Duodenal mucosa (tissue), 2 donors: Measurements from ENCODE around the gene CLTCL1.
"Not testable (repeated sequence)": the region's sequence is repeated elsewhere in the genome, so short reads cannot be mapped to it uniquely, and the experiment has no call there.

Experiments
- H3K27ac ChIP-seq: one replicate; pipeline ENCODE4 v1.7.0; 2013; ENCODE audit warnings: low read depth, low read length
- H3K27me3 ChIP-seq, 2 donors: one replicate each; pipeline ENCODE4 v1.7.0; 2013; ENCODE audit warnings: low read length in 2 of 2, control low read depth in 1 of 2; ENCODE audit not compliant: insufficient read depth in 2 of 2, control insufficient read depth in 1 of 2
- H3K36me3 ChIP-seq, 2 donors: one replicate each; pipeline ENCODE4 v1.7.0; 2013; ENCODE audit warnings: low read length in 2 of 2, control low read depth in 1 of 2; ENCODE audit not compliant: insufficient read depth in 2 of 2, control insufficient read depth in 1 of 2
- H3K4me1 ChIP-seq, 2 donors: one replicate each; pipeline ENCODE4 v1.7.0; 2013; ENCODE audit warnings: low read length in 2 of 2, control low read depth in 1 of 2; ENCODE audit not compliant: insufficient read depth in 2 of 2, control insufficient read depth in 1 of 2
- H3K4me3 ChIP-seq, 2 donors: one replicate each; pipeline ENCODE4 v1.7.0; 2013; ENCODE audit warnings: low read length in 2 of 2, low read depth in 1 of 2
- H3K9ac ChIP-seq, 2 donors: one replicate each; pipeline ENCODE4 v1.7.0; 2013; ENCODE audit warnings: low read length in 2 of 2, low read depth in 1 of 2
- H3K9me3 ChIP-seq, 2 donors: one replicate each; pipeline ENCODE4 v1.7.0; 2013; ENCODE audit warnings: low read length in 2 of 2, control low read depth in 1 of 2; ENCODE audit not compliant: control insufficient read depth in 1 of 2

The CLTCL1 gene

DNA sequence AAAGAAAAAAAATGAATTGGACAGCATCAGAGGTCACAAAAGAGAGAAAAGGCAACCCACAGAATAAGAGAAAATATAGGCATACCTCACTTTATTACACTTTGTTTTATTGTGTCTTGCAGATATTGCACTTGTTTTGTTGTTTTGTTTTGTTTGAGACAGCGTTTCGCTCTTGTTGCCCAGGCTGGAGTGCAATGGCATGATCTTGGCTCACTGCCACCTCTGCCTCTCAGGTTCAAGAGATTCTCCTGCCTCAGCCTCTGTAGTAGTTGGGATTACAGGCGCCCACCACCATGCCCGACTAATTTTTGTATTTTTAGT is 32.6 kb downstream of the CLTCL1 start:
- not testable (repeated sequence) for H3K9me3 ChIP-seq, H3K27me3 ChIP-seq, H3K4me1 ChIP-seq, H3K9ac ChIP-seq, H3K27ac ChIP-seq, H3K4me3 ChIP-seq, H3K36me3 ChIP-seq

DNA sequence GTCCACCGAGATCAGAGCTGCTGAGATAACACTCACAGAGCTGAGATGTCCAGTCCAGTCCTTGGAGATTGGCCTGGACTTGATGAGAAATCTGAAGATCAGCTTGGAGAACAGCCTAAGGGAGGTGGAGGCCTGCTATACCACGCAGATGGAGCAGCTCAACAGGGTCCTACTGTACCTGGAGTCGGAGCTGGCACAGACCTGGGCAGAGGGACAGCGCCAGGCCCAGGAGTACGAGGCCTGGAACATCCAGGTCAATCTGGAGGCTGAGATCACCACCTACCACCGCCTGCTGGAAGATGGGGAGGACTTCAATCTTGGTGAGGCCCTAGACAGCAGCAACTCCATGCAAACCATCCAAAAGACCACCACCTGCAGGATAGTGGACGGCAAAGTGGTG is 33.1 kb downstream of the CLTCL1 start:
- Histone ChIP-seq H3K4me1 (no peaks in the 10 kb centered on the region), H3K36me3 (no peaks in the 10 kb centered on the region), H3K27me3 (no peaks in the 10 kb centered on the region), H3K9ac (no peak overlapping the region), H3K27ac (no peak overlapping the region), H3K9me3 (no peaks in the 10 kb centered on the region), H3K4me3 (no peak overlapping the region)

DNA sequence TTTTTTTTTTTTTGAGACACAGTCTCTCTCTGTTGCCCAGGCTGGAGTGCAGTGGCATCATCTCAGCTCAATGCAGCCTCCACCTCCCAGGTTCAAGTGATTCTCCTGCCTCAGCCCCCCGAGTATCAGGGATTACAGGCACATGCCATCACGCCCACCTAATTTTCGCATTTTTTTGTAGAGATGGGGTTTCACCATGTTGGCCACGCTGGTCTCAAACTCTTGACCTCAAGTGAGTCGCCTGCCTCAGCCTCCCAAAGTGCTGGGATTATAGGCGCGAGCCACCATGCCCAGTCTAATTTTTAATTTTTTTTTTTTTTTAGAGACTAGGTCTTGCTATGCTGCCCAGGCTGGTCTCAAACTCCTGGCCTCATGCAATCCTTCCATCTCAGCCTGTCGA is 35.2 kb downstream of the CLTCL1 start:
- not testable (repeated sequence) for H3K9ac ChIP-seq, H3K9me3 ChIP-seq, H3K4me3 ChIP-seq, H3K27me3 ChIP-seq, H3K4me1 ChIP-seq, H3K36me3 ChIP-seq, H3K27ac ChIP-seq

DNA sequence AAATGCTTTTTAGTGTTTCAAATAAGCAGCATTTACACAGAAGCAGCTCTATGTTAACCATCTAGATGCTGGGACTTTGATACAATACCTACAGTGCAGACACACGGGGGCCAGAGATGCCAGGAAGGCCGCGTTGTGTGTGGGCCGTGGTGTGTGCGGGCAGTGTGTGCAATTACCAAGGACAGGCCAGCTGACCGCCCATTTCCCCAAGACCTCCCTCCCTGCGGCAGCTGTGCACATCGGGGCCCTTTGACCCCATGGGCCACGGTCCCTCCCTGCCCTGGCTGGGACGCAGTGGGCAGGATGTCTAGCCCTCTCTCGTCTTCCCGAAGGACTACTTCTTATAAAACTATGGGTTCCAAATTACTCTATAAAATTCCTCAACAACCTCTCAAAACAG is 38.4 kb downstream of the CLTCL1 start:
- Histone ChIP-seq H3K27ac (no peak overlapping the region), H3K4me3 (no peak overlapping the region), H3K9ac (no peak overlapping the region), H3K36me3 (no peaks in the 10 kb centered on the region), H3K9me3 (no peaks in the 10 kb centered on the region), H3K27me3 (no peaks in the 10 kb centered on the region), H3K4me1 (no peaks in the 10 kb centered on the region)

DNA sequence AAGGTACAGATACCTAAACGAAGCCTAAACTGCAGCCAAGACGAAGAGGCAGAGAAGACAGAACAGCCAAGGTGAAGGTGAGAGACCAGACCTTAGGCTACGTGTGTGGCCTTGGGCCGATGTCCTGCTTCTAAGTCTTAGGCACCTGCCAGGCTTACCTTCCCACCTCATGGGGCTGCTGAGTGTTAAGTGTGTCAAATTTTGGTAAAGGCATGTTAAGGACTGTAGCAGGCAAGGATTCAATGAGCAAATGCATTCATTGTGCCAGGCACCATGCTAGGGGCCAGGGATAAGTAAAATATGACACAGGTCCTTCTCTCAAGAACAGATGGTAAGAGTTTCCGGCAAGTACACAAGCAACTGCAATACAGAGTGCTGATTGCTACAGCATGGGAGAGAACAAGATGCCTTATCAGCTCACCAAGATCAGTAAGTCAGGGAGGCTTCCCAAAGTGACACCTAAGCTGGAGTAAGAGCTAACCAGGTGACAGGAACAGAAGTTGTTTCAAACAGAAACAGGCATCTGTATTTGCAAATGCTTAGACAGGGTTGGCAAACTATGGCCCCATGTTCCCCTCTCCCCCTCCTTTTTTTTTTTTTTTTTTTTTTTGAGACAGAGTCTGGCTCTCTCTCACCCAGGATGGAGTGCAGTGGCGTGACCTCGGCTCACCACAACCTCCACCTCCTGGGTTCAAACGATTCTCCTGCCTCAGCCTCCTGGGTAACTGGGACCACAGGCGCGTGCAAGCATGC is 46.7 kb downstream of the CLTCL1 start:
- Histone ChIP-seq H3K36me3 (no peaks in the 10 kb centered on the region), H3K4me1 (no peaks in the 10 kb centered on the region), H3K27ac (no peak overlapping the region), H3K9me3 (no peaks in the 10 kb centered on the region), H3K4me3 (no peak overlapping the region), H3K27me3 (no peaks in the 10 kb centered on the region), H3K9ac (no peak overlapping the region)

DNA sequence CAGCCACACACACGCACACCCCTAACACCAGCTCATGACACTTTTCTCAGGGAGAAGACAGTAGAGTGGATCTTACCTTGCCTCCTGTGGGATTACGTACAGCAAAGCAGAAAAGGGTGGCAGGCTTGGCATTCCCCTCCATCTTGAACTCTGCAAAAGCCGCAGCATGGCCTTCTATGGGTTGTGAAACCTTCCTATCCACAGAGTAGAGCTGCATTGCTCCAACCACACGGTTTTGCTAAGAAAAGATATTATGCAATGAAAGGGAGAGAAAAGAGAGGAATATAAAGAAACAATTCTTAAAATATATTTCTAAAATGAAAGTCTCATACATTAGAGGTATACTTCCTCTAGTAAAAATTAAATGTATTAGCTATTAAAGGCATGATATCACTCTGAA is 48.8 kb downstream of the CLTCL1 start:
- Histone ChIP-seq H3K4me1 (no peaks in the 10 kb centered on the region), H3K27ac (no peak overlapping the region), H3K9me3 (no peaks in the 10 kb centered on the region), H3K27me3 (no peaks in the 10 kb centered on the region), H3K9ac (no peak overlapping the region), H3K4me3 (no peak overlapping the region), H3K36me3 (no peaks in the 10 kb centered on the region)

DNA sequence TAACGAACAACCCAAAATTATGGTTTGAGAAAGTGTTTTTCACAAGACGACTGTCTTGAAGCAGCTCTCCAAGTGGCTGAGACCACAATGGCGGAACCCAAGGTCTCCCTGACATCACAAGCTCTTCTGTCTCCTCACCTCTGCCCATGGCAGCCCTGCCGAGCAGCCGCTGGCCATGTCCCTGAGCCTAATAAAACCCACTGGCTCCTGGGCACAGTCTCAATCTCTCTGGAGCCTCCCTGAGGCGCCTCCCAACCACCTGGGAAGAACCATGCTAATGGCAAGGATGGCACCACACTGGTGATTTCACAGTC is 50.0 kb downstream of the CLTCL1 start:
- H3K27me3 ChIP-seq = no peaks in the 10 kb centered on the region
- H3K9ac ChIP-seq = no peak overlapping the region
- H3K9me3 ChIP-seq = no peaks in the 10 kb centered on the region
- H3K27ac ChIP-seq = no peak overlapping the region
- no peak overlapping the region for H3K4me3 ChIP-seq
- H3K4me1 ChIP-seq = no peaks in the 10 kb centered on the region
- no peaks in the 10 kb centered on the region for H3K36me3 ChIP-seq

DNA sequence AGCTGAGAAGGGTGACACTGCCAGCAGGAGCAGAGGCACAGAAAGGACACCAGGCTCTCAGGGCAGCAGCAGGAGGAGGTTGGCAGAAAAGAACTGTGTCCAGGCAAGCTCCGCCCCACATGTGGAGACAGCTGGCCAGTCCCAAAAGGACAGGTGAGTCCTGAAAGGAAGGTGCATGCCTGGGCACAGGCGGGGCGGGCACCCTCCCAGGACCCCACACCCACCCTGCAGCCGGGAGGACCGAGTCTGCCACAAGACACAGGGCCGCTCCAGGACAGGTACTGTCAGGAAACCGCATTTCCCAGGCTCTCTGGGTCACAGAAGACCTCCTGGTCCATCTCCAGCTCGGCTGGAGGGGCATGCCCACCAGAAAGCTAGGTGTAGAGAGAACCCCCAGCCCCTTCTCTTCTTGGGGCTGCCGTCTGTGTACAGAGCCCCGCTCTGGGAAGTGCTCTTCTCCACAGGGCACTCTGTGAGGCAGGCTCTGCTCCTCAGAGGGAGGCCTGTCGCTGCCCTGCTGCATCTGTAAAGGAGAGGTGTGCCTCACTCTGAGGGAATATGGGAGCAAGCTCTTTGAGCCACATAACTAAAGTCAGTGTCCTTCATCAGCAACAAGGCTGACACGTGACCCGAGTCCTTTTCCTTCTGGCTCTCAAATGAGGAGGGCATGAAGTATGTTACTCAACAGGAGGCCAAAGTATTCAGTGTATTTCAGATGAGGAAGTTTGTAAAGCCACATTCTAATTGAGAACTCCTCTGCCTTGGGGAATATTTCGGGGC is 50.5 kb downstream of the CLTCL1 start:
- no peaks in the 10 kb centered on the region for H3K9me3 ChIP-seq
- no peaks in the 10 kb centered on the region for H3K36me3 ChIP-seq
- no peaks in the 10 kb centered on the region for H3K4me1 ChIP-seq
- H3K27me3 ChIP-seq = no peaks in the 10 kb centered on the region
- no peak overlapping the region for H3K9ac ChIP-seq
- no peak overlapping the region for H3K27ac ChIP-seq
- H3K4me3 ChIP-seq = no peak overlapping the region

DNA sequence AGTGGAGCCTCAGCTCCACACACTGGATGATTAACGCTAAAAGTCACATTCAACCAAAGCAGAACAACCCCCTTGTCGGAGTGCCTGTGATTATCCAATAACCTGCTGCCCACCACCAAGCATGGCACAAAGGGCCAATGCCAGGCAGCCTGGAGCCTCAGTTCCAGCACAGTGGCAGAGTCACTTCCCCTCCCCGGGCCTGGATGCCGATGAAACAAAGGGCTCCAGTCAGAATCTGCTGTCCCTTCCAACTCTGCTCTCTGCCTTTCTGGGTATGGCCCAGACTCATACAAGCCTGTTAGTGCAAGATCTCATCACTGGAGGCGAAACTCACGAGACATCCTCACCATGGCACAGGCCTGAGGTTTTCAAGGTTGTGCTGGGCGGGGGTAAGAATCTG is 52.1 kb downstream of the CLTCL1 start:
- Histone ChIP-seq H3K9ac (no peak overlapping the region), H3K36me3 (no peaks in the 10 kb centered on the region), H3K9me3 (no peaks in the 10 kb centered on the region), H3K4me3 (no peak overlapping the region), H3K27me3 (peaks cover 0 to 2% of the 10 kb centered on the region in 2 donors), H3K27ac (no peak overlapping the region), H3K4me1 (no peaks in the 10 kb centered on the region)

DNA sequence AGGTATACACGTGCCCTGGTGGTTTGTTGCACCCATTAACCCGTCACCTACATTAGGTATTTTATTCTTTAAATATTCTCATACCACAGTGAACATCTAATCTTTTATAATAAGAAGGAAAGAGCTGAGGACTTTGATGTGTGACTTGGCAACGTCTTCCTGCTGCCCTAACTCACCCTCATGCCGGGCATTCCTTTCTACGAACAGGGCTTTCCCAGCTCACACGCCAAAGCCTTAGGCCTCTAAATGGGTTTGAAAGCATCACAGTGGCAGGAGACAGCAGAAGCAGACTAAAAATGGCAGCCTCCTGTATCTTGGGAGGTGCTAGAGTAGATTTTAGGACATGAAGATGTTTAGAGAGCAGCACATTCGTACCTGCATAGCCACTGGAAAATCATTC is 52.6 kb downstream of the CLTCL1 start:
- Histone ChIP-seq H3K9ac (no peak overlapping the region), H3K27me3 (peaks cover 0 to 3% of the 10 kb centered on the region in 2 donors), H3K4me3 (no peak overlapping the region), H3K36me3 (no peaks in the 10 kb centered on the region), H3K4me1 (no peaks in the 10 kb centered on the region), H3K9me3 (no peaks in the 10 kb centered on the region), H3K27ac (no peak overlapping the region)
